CD4-positive, alpha-beta T cell treated with Interferon gamma for 1 hour (primary cell): ENCODE results near the gene KRTAP9-7.

Source experiments
- DNase-seq: peaks from one replicate; pipeline ENCODE4 v3.0.0-alpha.2; 2020

KRTAP9-7 gene

DNA sequence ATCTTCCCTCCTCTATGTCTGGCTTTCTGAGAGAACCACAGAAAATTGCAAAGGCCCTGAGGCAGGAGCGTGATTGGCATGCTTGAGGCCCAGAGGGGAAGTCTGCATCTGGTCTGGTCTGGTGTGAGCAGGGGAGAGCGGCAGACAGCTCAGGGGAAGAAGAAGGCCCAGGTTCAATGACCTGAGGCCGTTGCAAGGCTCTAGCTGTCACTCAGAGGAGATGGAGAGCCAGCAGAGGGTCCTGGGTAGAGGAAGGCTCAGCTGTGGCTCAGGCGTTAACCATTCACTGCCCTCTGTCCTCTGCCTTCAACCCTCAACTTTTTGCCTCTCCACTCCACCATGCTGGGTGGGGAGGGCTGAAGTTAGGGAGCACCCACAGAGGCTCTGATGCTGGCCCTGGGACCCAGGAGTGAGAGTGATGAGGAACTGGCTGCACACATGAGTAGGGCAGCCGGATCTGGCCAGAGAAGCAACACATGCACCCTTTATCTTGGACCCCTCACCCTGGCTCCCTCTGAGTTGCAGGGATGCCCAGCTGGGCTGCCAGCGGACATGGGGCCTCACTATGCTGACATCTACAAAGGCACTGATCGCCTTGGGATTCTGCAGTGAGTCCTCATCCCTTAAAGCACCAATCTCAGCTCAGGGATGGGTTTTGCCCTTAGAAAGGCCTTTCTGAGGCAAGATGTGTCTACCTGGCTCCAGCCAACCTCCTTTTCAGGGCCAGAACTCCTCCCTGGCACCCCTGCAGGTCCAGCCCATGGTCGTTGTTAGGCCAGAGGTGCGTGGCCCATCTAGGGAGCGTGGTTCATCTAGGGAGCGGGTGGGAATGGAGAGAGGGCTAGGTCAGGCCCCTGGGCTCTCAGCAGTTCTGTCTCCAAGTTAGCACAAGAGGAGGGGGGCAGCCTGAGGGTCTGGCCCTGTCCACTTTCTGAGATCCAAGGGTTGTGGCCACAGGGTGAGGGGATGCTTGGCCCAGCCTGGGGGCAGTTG is 47.7 kb downstream of the KRTAP9-7 start:
- DNase-seq, result no peak

DNA sequence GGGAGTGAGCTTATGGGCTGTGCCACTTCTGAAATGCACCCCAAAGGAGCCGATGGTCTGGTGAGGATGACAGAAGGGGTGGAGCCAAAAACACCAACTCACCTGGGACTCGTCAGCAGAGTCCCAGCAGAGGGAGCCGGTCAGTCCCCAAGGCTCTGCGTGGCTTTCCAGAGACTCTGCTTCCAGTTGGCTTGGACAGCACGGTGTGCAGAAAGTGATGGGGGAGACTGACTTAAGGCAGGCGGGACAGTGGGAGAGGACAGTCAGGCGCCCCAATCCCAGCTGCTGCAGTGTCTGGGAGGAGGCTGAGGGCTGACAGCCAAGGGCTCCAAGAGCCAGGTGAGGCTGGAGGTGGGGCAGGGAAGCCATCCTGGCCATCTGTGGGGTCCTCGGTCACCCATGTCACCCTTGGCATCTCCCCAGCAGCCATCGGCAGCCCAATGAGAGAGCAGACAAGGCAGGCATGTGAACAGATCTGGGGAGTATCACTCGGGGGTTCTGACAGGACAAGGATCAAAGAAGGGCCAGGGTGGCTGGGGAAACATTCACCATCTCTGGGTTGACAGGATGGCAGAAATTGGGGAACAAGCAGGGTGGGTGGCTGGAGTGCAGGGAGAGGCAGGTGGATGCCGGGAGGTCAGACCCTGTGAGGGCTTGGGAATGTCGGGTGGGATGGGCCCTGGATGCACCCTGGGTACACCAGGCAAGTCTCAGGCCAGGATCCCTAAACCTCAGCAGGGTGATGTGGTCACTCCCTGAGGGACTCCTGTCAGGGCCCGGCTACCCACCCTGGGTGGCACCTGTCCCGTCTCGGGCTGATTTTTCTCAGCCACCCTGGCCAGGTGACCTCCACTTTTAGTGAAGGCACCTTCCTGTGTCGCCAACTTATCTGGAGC is 48.9 kb downstream of the KRTAP9-7 start:
- no peak for DNase-seq

DNA sequence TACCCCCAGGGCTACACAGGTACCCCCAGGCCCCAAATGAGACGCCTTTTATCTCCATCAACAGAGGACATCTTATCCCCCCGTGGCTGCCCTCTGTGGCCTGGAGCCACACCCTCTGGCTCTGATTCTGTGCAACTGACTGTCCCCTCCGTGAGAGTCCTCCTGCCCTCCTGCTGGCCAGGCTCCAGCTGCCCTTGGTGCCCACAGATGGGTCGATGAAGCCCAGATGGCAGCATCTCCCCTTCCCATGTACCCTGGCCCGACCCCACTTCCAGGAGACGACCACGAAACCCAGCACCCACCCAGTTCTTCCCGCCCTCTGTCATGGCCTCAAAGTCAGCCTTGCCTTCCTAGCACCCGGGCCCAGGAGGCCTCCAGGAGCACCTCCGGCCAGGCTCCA is 49.6 kb downstream of the KRTAP9-7 start:
- no peak for DNase-seq

DNA sequence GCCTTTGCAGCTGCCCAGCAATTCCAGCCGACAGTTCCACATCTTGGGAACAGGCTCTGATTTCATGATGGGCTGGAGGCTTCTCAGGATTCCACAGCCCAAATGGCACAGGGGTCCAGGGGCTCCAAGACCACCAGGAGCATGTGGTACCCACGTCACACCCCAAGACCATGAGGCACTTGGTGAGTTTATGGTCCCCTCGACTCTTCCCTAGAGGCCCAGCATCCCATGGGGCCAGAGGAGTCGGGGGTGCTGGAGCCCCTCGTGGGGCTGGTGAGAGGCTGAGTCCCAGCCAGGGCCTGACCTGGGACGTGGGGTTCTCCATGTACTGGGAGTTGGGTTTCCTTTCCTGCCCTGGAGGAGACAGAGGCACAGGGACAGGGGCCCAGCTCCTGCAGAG is 50.1 kb downstream of the KRTAP9-7 start:
- DNase-seq, result no peak
